Ishikawa (cell line): Measurements from ENCODE around the gene KLHDC9.

Experiments used
- CEBPB ChIP-seq: IDR thresholded peaks from 2 replicates; pipeline ENCODE4 v1.6.1; 2012
- CREB1 ChIP-seq: IDR thresholded peaks from 2 replicates; pipeline ENCODE4 v1.6.1; 2012; ENCODE audit warnings: low read depth
- EGR1 ChIP-seq: IDR thresholded peaks from 2 replicates; pipeline ENCODE4 v1.6.1; 2012
- EP300 ChIP-seq: IDR thresholded peaks from 2 replicates; pipeline ENCODE4 v1.6.1; 2012; ENCODE audit warnings: borderline replicate concordance
- FOXM1 ChIP-seq: IDR thresholded peaks from 2 replicates; pipeline ENCODE4 v1.6.1; 2012; ENCODE audit warnings: low read depth, borderline replicate concordance
- NFIC ChIP-seq: IDR thresholded peaks from 2 replicates; pipeline ENCODE4 v1.6.1; 2012
- RAD21 ChIP-seq: IDR thresholded peaks from 2 replicates; pipeline ENCODE4 v1.6.1; 2012; ENCODE audit warnings: low read depth
- TAF1 ChIP-seq: IDR thresholded peaks from 2 replicates; pipeline ENCODE4 v1.6.1; 2012; ENCODE audit warnings: low read depth, mild to moderate bottlenecking
- TCF12 ChIP-seq: IDR thresholded peaks from 2 replicates; pipeline ENCODE4 v1.6.1; 2012; ENCODE audit warnings: low read depth
- TEAD4 ChIP-seq: IDR thresholded peaks from 2 replicates; pipeline ENCODE4 v1.6.1; 2012
- YY1 ChIP-seq: IDR thresholded peaks from 2 replicates; pipeline ENCODE4 v1.6.1; 2012; ENCODE audit warnings: low read depth
- ZBTB7A ChIP-seq: IDR thresholded peaks from 2 replicates; pipeline ENCODE4 v1.6.1; 2012; ENCODE audit warnings: low read depth
- TF ChIP-seq, protein P1 (sequence below): IDR thresholded peaks from 2 replicates; pipeline ENCODE4 v1.6.1; 2012
- TF ChIP-seq, protein P2 (sequence below): IDR thresholded peaks from 2 replicates; pipeline ENCODE4 v1.6.1; 2012
- TF ChIP-seq, protein P3 (sequence below): IDR thresholded peaks from 2 replicates; pipeline ENCODE4 v1.6.1; 2012; ENCODE audit warnings: low read depth, mild to moderate bottlenecking

KLHDC9 gene

DNA sequence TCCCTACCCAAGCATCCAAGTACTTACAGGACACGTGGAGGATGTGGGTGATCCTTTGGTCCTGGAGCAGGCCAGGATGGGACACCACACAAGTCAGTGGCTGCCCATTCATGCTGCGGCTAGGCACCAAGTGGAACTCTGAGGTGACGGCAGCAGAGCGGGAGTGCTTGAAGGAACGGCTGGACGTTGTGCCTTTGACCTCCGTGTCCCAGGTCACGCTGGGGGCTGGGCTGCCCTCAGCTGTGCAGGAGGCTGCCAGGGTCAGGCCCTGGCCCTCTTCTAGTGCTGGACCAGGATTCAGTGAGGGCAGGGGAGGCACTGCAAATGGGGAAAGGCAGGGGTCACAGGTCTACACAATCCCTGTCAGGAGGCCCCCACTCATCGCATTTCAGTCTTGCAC lies 20.7 kb upstream of the KLHDC9 start:
- no peak for TF ChIP-seq EP300
- TF ChIP-seq YY1: no peak
- no peak for TF ChIP-seq ZBTB7A
- no peak for TF ChIP-seq CEBPB
- TF ChIP-seq TAF1: no peak
- TF ChIP-seq TEAD4: no peak
- TF ChIP-seq RAD21: no peak
- no peak for TF ChIP-seq CREB1

DNA sequence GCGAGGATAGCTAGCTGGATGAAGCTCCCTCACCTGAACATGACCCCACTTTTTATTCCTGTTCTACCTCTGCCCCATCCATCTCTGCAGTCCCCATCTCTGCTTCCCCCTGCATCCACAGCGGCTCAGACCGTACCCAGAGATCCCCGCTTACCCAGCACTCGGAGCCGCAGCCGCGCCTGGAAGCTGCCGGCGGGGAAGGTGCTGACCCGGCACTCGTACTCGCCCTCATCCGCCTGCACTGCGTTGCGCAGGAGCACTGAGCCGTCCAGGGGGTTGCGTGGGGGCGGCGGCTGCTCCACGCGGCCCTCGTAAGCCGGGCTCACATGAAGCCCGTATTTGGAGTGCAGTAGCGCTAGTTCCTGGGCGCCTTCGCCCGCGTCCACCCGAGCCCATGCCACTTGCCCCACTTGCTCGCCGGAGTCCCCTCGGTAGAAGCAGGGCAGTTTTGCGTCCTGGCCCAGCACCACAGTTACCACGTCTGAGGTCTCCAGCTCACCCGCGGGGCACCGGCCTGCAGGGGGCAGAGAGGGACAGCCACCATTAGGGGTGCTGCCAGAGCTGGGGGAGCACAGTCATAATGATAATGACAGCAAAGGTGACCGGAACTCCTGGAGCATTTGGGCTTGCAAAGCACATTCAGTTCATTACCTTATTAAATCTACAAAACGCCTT lies 18.6 kb upstream of the KLHDC9 start:
- no peak for TF ChIP-seq EP300
- no peak for TF ChIP-seq NFIC
- TF ChIP-seq EGR1: no peak
- TF ChIP-seq, protein P1, sequence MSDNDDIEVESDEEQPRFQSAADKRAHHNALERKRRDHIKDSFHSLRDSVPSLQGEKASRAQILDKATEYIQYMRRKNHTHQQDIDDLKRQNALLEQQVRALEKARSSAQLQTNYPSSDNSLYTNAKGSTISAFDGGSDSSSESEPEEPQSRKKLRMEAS: no peak
- TF ChIP-seq, protein P2, sequence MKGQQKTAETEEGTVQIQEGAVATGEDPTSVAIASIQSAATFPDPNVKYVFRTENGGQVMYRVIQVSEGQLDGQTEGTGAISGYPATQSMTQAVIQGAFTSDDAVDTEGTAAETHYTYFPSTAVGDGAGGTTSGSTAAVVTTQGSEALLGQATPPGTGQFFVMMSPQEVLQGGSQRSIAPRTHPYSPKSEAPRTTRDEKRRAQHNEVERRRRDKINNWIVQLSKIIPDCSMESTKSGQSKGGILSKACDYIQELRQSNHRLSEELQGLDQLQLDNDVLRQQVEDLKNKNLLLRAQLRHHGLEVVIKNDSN: no peak
- no peak for TF ChIP-seq YY1
- no peak for TF ChIP-seq TAF1
- TF ChIP-seq CEBPB: no peak
- no peak for TF ChIP-seq FOXM1
- TF ChIP-seq, protein P3, sequence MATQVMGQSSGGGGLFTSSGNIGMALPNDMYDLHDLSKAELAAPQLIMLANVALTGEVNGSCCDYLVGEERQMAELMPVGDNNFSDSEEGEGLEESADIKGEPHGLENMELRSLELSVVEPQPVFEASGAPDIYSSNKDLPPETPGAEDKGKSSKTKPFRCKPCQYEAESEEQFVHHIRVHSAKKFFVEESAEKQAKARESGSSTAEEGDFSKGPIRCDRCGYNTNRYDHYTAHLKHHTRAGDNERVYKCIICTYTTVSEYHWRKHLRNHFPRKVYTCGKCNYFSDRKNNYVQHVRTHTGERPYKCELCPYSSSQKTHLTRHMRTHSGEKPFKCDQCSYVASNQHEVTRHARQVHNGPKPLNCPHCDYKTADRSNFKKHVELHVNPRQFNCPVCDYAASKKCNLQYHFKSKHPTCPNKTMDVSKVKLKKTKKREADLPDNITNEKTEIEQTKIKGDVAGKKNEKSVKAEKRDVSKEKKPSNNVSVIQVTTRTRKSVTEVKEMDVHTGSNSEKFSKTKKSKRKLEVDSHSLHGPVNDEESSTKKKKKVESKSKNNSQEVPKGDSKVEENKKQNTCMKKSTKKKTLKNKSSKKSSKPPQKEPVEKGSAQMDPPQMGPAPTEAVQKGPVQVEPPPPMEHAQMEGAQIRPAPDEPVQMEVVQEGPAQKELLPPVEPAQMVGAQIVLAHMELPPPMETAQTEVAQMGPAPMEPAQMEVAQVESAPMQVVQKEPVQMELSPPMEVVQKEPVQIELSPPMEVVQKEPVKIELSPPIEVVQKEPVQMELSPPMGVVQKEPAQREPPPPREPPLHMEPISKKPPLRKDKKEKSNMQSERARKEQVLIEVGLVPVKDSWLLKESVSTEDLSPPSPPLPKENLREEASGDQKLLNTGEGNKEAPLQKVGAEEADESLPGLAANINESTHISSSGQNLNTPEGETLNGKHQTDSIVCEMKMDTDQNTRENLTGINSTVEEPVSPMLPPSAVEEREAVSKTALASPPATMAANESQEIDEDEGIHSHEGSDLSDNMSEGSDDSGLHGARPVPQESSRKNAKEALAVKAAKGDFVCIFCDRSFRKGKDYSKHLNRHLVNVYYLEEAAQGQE: no peak
- no peak for TF ChIP-seq ZBTB7A

DNA sequence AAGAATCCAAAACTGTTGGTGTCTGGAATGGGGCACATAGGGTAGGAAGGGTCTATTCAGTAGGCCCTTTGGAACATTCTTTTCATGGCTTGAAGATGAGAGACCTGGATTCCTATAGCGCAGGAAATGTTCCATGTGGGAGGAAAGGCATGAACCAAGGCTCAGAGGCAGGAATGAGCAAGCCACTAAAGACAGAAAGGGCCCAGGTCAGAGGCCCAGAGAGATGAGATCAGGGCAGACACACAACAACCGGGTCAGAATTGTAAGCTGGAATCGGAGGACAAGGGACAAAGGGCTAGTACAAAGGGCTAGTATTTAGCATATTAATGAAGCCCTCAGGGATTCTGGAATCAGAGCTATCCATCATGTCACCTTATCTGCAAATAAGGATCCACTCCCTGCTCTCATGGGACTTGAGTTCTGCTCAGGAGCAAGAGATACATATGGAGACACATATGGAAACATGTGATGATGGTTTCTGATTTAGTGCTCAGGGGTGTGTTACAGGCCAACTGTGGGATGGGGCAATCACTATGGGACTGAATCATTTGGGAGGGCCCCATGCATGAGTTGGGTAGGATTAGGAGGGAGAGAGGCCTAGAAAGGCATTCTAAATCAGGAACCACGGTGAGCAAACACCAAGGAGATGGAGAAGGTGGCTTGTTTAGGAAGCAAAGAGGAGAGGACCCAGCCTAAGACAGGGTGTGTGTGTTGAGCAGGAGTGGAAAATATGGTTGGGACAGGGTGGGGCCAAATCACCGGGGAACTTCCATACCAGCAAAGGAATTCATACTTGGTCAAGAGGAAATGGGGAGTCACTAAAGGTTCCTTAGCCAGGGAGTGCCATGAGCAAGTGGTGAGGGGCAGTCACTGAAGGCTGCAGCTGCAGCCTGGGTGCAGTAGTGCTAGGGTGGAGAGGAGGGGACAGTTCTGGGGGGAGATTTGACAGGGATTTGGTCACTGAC lies 17.4 kb upstream of the KLHDC9 start:
- no peak for TF ChIP-seq CREB1
- TF ChIP-seq TEAD4: no peak
- TF ChIP-seq FOXM1: no peak
- TF ChIP-seq YY1: no peak
- no peak for TF ChIP-seq CEBPB
- TF ChIP-seq, protein P1: no peak
- TF ChIP-seq NFIC: no peak

DNA sequence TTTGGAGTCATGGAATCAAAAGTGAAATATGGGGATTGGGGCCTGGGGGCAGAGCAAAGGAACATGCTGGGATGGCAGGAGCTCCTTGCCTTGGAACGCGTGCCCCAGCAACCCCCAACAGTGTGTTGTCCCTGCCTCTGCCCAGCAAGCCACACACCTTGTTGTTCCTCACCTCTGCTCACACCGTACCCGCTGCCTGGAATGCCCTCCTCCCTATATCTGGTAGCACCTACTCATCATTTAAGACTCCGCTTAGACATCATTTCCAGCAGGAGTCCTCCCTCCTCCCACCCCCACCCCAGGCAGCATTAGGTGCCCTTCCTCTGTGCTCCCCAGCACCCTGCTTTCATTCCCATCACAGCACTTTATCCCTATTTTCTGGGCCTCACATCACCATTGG lies 16.6 kb upstream of the KLHDC9 start:
- TF ChIP-seq NFIC: no peak
- TF ChIP-seq, protein P3: no peak
- TF ChIP-seq, protein P2: no peak
- no peak for TF ChIP-seq CREB1
- TF ChIP-seq EGR1: no peak
- TF ChIP-seq TEAD4: no peak
- no peak for TF ChIP-seq EP300
- no peak for TF ChIP-seq RAD21
- TF ChIP-seq ZBTB7A: no peak
- no peak for TF ChIP-seq CEBPB
- no peak for TF ChIP-seq TCF12
- no peak for TF ChIP-seq TAF1
- TF ChIP-seq YY1: no peak
- TF ChIP-seq, protein P1: no peak

DNA sequence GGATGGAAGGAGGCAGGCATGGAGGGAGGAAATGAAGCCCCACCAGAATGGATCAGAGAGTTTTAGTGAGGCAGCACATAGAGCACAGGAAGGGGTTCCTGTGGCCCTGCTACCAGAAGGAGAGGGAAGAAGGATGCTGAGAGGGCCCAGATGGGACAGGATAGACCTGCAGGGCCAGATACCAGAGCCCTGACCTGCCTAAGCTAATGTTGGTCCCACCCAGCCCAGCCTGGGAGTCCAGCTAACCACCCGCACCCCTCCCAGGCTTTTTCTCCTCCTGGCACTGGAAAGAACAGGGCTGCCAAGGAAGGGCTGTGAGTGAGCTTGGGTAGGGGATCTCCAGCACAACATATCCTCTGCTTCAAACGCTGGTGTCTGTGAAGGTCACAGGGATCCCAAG lies 15.7 kb upstream of the KLHDC9 start:
- no peak for TF ChIP-seq TCF12
- TF ChIP-seq TAF1: no peak
- no peak for TF ChIP-seq YY1
- TF ChIP-seq EP300: no peak
- TF ChIP-seq, protein P2: no peak
- TF ChIP-seq RAD21: no peak
